ENCODE data around the gene SUSD1. TPM values are rescaled to one million over a fixed set of nuclear protein-coding genes. Genes with fewer than 3 reads are reported as not detected.

Gene SUSD1
- total and polyA plus RNA-seq, 2 donors (not counting 1 experiment from before 2014, with no cell fraction given): 5.7 to 7.5 TPM

DNA sequence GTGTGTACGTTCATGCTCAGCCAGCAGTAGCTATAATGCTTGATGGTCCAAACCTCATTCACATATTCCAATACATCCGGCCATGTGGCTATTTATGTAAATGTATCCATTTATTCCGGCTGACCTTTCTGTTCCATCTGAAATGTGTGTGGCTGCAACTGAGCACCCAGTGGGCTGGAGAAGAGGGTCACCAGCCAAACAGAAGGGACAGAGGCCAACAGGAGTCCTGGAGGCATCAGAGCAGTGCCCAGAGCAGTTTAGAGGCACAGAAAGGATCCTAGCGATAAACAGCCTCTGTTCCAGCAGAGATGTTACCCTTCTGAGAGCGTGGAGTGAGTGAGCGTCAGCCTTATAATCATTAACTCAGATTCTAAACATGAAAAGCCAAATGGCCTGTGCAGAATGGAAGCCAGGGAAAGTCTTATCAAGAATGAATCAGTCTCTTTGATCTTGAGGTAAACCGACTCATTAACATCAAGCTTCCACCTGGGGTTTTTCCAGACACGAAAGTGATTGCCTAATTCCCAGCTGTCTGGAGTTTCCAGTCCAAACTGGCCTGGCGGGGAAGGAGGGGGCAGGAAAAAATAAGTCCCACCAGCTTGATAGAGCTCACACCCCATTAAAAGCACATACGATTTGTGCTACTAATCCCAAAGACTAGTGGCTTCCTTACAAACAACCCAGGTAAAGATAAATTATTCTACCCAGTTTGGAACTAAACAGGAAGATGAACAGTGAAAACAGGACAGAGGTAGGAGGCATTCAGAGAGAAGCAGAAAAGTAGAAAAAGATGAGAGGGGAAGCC lies 55.7 kb downstream of the SUSD1 start:
- no peaks in the 10 kb centered on the region for H3K9me3 Mint-ChIP-seq (ENCODE audit: insufficient read depth)
- no peak for DNase-seq
- intact Hi-C loops (cut with micrococcal nuclease): no loop called here
- Histone ChIP-seq H3K27me3 (replicated peaks in 1 of 4; ENCODE audit: control extremely low read depth in 1 of 4, control insufficient read depth in 3 of 4, insufficient read depth in 4 of 4, low read length in 3 of 4) (no peaks in the 10 kb centered on the region), H3K9me3 (ENCODE audit: control extremely low read depth in 1 of 3, control insufficient read depth in 2 of 3, insufficient read depth in 1 of 3, low read length in 2 of 3) (no peaks in the 10 kb centered on the region), H3K4me1 (ENCODE audit: control insufficient read depth in 2 of 2, insufficient read depth in 2 of 2, low read length in 2 of 2) (peaks cover 7% of the 10 kb centered on the region in 2 donors), H3K27ac (ENCODE audit: low read length in 2 of 2) (no peak overlapping the region), H3K36me3 (replicated peaks in 1 of 2; ENCODE audit: control extremely low read depth in 1 of 2, control insufficient read depth in 1 of 2, extremely low read depth in 1 of 2, insufficient read depth in 2 of 2, low read length in 1 of 2) (no peaks in the 10 kb centered on the region), H4K20me1 (ENCODE audit: control insufficient read depth, insufficient read depth, low read length, poor library complexity, severe bottlenecking) (no peaks in the 10 kb centered on the region), H3K79me2 (ENCODE audit: control insufficient read depth, insufficient read depth, low read length) (no peaks in the 10 kb centered on the region), H2AFZ (ENCODE audit: insufficient read depth, low read depth, low read length, poor library complexity, severe bottlenecking) (no peak overlapping the region), H3K4me2 (replicated peaks; ENCODE audit: low read depth, low read length, poor library complexity, severe bottlenecking) (no peak overlapping the region), H3K4me3 (ENCODE audit: control extremely low read depth in 1 of 5, extremely low read depth in 1 of 5, insufficient read depth in 1 of 5, low read depth in 2 of 5, low read length in 4 of 5) (no peak overlapping the region), H3K9ac (ENCODE audit: low read length) (no peak overlapping the region)
- no peak overlapping the region for H3K27ac Mint-ChIP-seq
- peaks cover 10% of the 10 kb centered on the region for H3K4me1 Mint-ChIP-seq
- no peak for ATAC-seq (ENCODE audit: low read depth)
- TF ChIP-seq EZH2 (IDR thresholded peaks at IDR 0.05; ENCODE audit: borderline replicate concordance, insufficient read depth, low read depth, low read length, poor library complexity, severe bottlenecking): no peak
- TF ChIP-seq, protein P1, sequence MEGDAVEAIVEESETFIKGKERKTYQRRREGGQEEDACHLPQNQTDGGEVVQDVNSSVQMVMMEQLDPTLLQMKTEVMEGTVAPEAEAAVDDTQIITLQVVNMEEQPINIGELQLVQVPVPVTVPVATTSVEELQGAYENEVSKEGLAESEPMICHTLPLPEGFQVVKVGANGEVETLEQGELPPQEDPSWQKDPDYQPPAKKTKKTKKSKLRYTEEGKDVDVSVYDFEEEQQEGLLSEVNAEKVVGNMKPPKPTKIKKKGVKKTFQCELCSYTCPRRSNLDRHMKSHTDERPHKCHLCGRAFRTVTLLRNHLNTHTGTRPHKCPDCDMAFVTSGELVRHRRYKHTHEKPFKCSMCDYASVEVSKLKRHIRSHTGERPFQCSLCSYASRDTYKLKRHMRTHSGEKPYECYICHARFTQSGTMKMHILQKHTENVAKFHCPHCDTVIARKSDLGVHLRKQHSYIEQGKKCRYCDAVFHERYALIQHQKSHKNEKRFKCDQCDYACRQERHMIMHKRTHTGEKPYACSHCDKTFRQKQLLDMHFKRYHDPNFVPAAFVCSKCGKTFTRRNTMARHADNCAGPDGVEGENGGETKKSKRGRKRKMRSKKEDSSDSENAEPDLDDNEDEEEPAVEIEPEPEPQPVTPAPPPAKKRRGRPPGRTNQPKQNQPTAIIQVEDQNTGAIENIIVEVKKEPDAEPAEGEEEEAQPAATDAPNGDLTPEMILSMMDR (IDR thresholded peaks at IDR 0.05): no peak
- 97% methylated on average over 3 of the region's 10 CpGs for WGBS (ENCODE audit: insufficient coverage)
- POLR2A ChIA-PET: no interaction called here
- no peak overlapping the region for H3K4me3 Mint-ChIP-seq
- CTCF ChIA-PET: no interaction called here
- no peaks in the 10 kb centered on the region for H3K27me3 Mint-ChIP-seq

DNA sequence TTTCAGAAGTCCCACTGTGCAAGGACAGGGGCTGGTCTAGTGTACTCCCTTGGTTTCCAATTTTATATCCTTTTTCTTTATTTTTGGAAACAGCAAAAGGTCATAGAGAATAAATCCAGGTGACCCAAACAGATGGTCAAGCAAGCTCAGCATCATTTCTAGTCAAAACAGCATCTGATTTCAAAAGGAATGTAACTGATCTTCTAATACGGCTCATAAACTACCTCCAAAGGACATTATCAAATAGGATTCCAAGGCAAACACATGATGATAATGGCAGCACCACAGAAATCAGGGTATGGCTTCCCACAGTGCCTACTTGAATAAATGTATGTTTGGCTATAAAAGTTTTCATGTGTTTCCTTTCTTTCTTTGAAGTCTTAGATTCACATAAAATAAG lies 57.1 kb downstream of the SUSD1 start:
- Mint-ChIP-seq H3K27me3 (no peaks in the 10 kb centered on the region), H3K4me3 (no peak overlapping the region), H3K9me3 (ENCODE audit: insufficient read depth) (no peaks in the 10 kb centered on the region), H3K27ac (no peak overlapping the region), H3K4me1 (peaks cover 12% of the 10 kb centered on the region)
- DNase-seq (no peak), ATAC-seq (ENCODE audit: low read depth) (no peak)
- WGBS (ENCODE audit: insufficient coverage): no CpG with 5 or more reads among the region's 1 CpG
- POLR2A ChIA-PET: no interaction called here
- Histone ChIP-seq H3K36me3 (replicated peaks in 1 of 2; ENCODE audit: control extremely low read depth in 1 of 2, control insufficient read depth in 1 of 2, extremely low read depth in 1 of 2, insufficient read depth in 2 of 2, low read length in 1 of 2) (no peaks in the 10 kb centered on the region), H2AFZ (ENCODE audit: insufficient read depth, low read depth, low read length, poor library complexity, severe bottlenecking) (no peak overlapping the region), H3K4me3 (ENCODE audit: control extremely low read depth in 1 of 5, extremely low read depth in 1 of 5, insufficient read depth in 1 of 5, low read depth in 2 of 5, low read length in 4 of 5) (no peak overlapping the region), H4K20me1 (ENCODE audit: control insufficient read depth, insufficient read depth, low read length, poor library complexity, severe bottlenecking) (no peaks in the 10 kb centered on the region), H3K4me1 (ENCODE audit: control insufficient read depth in 2 of 2, insufficient read depth in 2 of 2, low read length in 2 of 2) (peaks cover 7% of the 10 kb centered on the region in 2 donors), H3K27me3 (replicated peaks in 1 of 4; ENCODE audit: control extremely low read depth in 1 of 4, control insufficient read depth in 3 of 4, insufficient read depth in 4 of 4, low read length in 3 of 4) (no peaks in the 10 kb centered on the region), H3K4me2 (replicated peaks; ENCODE audit: low read depth, low read length, poor library complexity, severe bottlenecking) (no peak overlapping the region), H3K9ac (ENCODE audit: low read length) (no peak overlapping the region), H3K9me3 (ENCODE audit: control extremely low read depth in 1 of 3, control insufficient read depth in 2 of 3, insufficient read depth in 1 of 3, low read length in 2 of 3) (no peaks in the 10 kb centered on the region), H3K79me2 (ENCODE audit: control insufficient read depth, insufficient read depth, low read length) (no peaks in the 10 kb centered on the region), H3K27ac (ENCODE audit: low read length in 2 of 2) (no peak overlapping the region)
- intact Hi-C loops (cut with micrococcal nuclease): no loop called here
- CTCF ChIA-PET: no interaction called here
- no peak for TF ChIP-seq EZH2 (IDR thresholded peaks at IDR 0.05; ENCODE audit: borderline replicate concordance, insufficient read depth, low read depth, low read length, poor library complexity, severe bottlenecking)
- TF ChIP-seq, protein P1 (IDR thresholded peaks at IDR 0.05): no peak

All from B cell (primary cell).